Trophoblast cell (in vitro differentiated cells and primary cell): Measurements from ENCODE around the gene UNC13B.
"Not testable (repeated sequence)": the region's sequence is repeated elsewhere in the genome, so short reads cannot be mapped to it uniquely, and the experiment has no call there.

Experiments
- DNase-seq, 2 donors: peaks; one replicate each; pipeline ENCODE4 v3.0.0-alpha.2; 2016
- H2AFZ ChIP-seq: 2 replicates; pipeline ENCODE4 v1.6.1; 2013; ENCODE audit warnings: low read length, moderate library complexity, mild to moderate bottlenecking; ENCODE audit not compliant: insufficient read depth, poor library complexity
- H2AK5ac ChIP-seq: 2 replicates; pipeline ENCODE4 v1.6.1; 2013; ENCODE audit warnings: mild to moderate bottlenecking, low read length
- H2BK120ac ChIP-seq: 2 replicates; pipeline ENCODE4 v1.6.1; 2013; ENCODE audit warnings: low read length, mild to moderate bottlenecking, moderate library complexity; ENCODE audit not compliant: insufficient read depth, poor library complexity
- H2BK12ac ChIP-seq: 2 replicates; pipeline ENCODE4 v1.6.1; 2013; ENCODE audit warnings: mild to moderate bottlenecking, low read length, moderate library complexity
- H2BK5ac ChIP-seq: 2 replicates; pipeline ENCODE4 v1.6.1; 2013; ENCODE audit warnings: low read length, low read depth, moderate library complexity, mild to moderate bottlenecking; ENCODE audit not compliant: poor library complexity
- H3K14ac ChIP-seq: 2 replicates; pipeline ENCODE4 v1.6.1; 2013; ENCODE audit warnings: mild to moderate bottlenecking, low read length
- H3K18ac ChIP-seq: 2 replicates; pipeline ENCODE4 v1.6.1; 2013; ENCODE audit warnings: mild to moderate bottlenecking, low read length
- H3K23ac ChIP-seq: 2 replicates; pipeline ENCODE4 v1.6.1; 2013; ENCODE audit warnings: low read length
- H3K27ac ChIP-seq: 2 replicates; pipeline ENCODE4 v1.5.1; 2013; ENCODE audit warnings: low read depth, mild to moderate bottlenecking, inconsistent platforms, low read length, moderate library complexity
- H3K27me3 ChIP-seq: 2 replicates; pipeline ENCODE4 v1.6.1; 2013; ENCODE audit warnings: inconsistent platforms, mild to moderate bottlenecking, low read length, moderate library complexity; ENCODE audit not compliant: insufficient read depth
- H3K36me3 ChIP-seq, 2 experiments: 1 replicate in 1 of 2; 2 replicates in 1 of 2; pipeline ENCODE4 v1.6.1; 2013; ENCODE audit warnings: low read length in 2 of 2, mild to moderate bottlenecking in 2 of 2, moderate library complexity in 1 of 2; ENCODE audit not compliant: insufficient read depth in 2 of 2, control insufficient read depth in 1 of 2
- H3K4ac ChIP-seq: 2 replicates; pipeline ENCODE4 v1.6.1; 2013; ENCODE audit warnings: low read depth, mild to moderate bottlenecking, low read length, moderate library complexity
- H3K4me1 ChIP-seq, 2 experiments: 1 replicate in 1 of 2; 2 replicates in 1 of 2; pipeline ENCODE4 v1.6.1; 2013; ENCODE audit warnings: low read length in 2 of 2, mild to moderate bottlenecking in 2 of 2, moderate library complexity in 1 of 2; ENCODE audit not compliant: insufficient read depth in 2 of 2, control insufficient read depth in 1 of 2
- H3K4me2 ChIP-seq: 2 replicates; pipeline ENCODE4 v1.6.1; 2013; ENCODE audit warnings: inconsistent platforms, mild to moderate bottlenecking, low read length, moderate library complexity
- H3K4me3 ChIP-seq: 2 replicates; pipeline ENCODE4 v1.5.1; 2013; ENCODE audit warnings: mild to moderate bottlenecking, low read depth, low read length, inconsistent platforms
- H3K79me1 ChIP-seq: one replicate; pipeline ENCODE4 v1.6.1; 2013; ENCODE audit warnings: low read length
- H3K79me2 ChIP-seq: 2 replicates; pipeline ENCODE4 v1.6.1; 2013; ENCODE audit warnings: low read length, mild to moderate bottlenecking; ENCODE audit not compliant: control insufficient read depth, insufficient read depth, poor library complexity
- H3K9ac ChIP-seq: 2 replicates; pipeline ENCODE4 v1.6.1; 2013; ENCODE audit warnings: mild to moderate bottlenecking, low read length
- H3K9me3 ChIP-seq: 2 replicates; pipeline ENCODE4 v1.6.1; 2013; ENCODE audit warnings: low read depth, mild to moderate bottlenecking, control low read depth, inconsistent platforms, low read length; ENCODE audit not compliant: insufficient read depth
- H4K12ac ChIP-seq: 2 replicates; pipeline ENCODE4 v1.6.1; 2013; ENCODE audit warnings: low read depth, mild to moderate bottlenecking, low read length, moderate library complexity
- H4K8ac ChIP-seq: 2 replicates; pipeline ENCODE4 v1.6.1; 2013; ENCODE audit warnings: low read depth, mild to moderate bottlenecking, low read length, moderate library complexity
- H4K91ac ChIP-seq: one replicate; pipeline ENCODE4 v1.6.1; 2013; ENCODE audit warnings: low read depth, mild to moderate bottlenecking, low read length, moderate library complexity
- WGBS: extraction: QIAGEN DNeasy Blood & Tissue Kit; methylation state at CpG from one replicate; pipeline ENCODE4 v1.1.7; 2013; ENCODE audit warnings: missing lambda C conversion rate; ENCODE audit not compliant: insufficient read length, insufficient coverage; ENCODE audit errors: extremely low coverage; 5-methylcytosine and 5-hydroxymethylcytosine counted together

Gene UNC13B

GRCh38 chr9:35245945-35246344 is 84.1 kb downstream of the UNC13B start:
- not testable (repeated sequence) for H3K4me1 ChIP-seq, H3K27ac ChIP-seq, DNase-seq, H2BK5ac ChIP-seq, H4K91ac ChIP-seq, H3K14ac ChIP-seq, H4K8ac ChIP-seq, H2AK5ac ChIP-seq, H2AFZ ChIP-seq, H3K4me2 ChIP-seq, H3K18ac ChIP-seq, H4K12ac ChIP-seq, H3K36me3 ChIP-seq, H3K9ac ChIP-seq, H3K79me2 ChIP-seq, H3K23ac ChIP-seq, H3K4ac ChIP-seq, H2BK120ac ChIP-seq, H3K27me3 ChIP-seq, H3K79me1 ChIP-seq, H3K9me3 ChIP-seq, H2BK12ac ChIP-seq, H3K4me3 ChIP-seq
- WGBS, result no CpG with 5 or more reads among the region's 1 CpG

GRCh38 chr9:35253075-35253474 is 91.3 kb downstream of the UNC13B start:
- Histone ChIP-seq H3K9ac (no peak overlapping the region), H3K23ac (no peak overlapping the region), H3K79me2 (no peaks in the 10 kb centered on the region), H3K18ac (no peak overlapping the region), H3K4ac (no peak overlapping the region), H4K8ac (no peak overlapping the region), H2BK120ac (no peak overlapping the region), H3K27ac (no peak overlapping the region), H4K91ac (no peak overlapping the region), H4K12ac (no peak overlapping the region), H3K14ac (no peak overlapping the region), H3K27me3 (no peaks in the 10 kb centered on the region), H3K4me1 (peaks cover 0 to 3% of the 10 kb centered on the region in 2 experiments), H3K9me3 (no peaks in the 10 kb centered on the region), H2BK12ac (no peak overlapping the region), H3K79me1 (no peaks in the 10 kb centered on the region), H3K4me2 (no peak overlapping the region), H2AK5ac (no peak overlapping the region), H3K4me3 (no peak overlapping the region), H3K36me3 (no peaks in the 10 kb centered on the region), H2AFZ (no peak overlapping the region), H2BK5ac (no peak overlapping the region)
- DNase-seq, result no peak
- no CpG with 5 or more reads among the region's 1 CpG for WGBS

- Histone ChIP-seq H2AFZ (no peak overlapping the region), H3K4me1 (peaks cover 0 to 3% of the 10 kb centered on the region in 2 experiments), H3K23ac (no peak overlapping the region), H3K9me3 (no peaks in the 10 kb centered on the region), H3K36me3 (no peaks in the 10 kb centered on the region), H3K18ac (no peak overlapping the region), H3K27ac (no peak overlapping the region), H2BK5ac (no peak overlapping the region), H2BK120ac (no peak overlapping the region), H3K4me2 (no peak overlapping the region), H3K27me3 (no peaks in the 10 kb centered on the region), H3K9ac (no peak overlapping the region), H2AK5ac (no peak overlapping the region), H4K91ac (no peak overlapping the region), H3K4me3 (no peak overlapping the region), H3K4ac (no peak overlapping the region), H2BK12ac (no peak overlapping the region), H3K14ac (no peak overlapping the region), H3K79me1 (no peaks in the 10 kb centered on the region), H3K79me2 (no peaks in the 10 kb centered on the region), H4K8ac (no peak overlapping the region), H4K12ac (no peak overlapping the region)
- DNase-seq, result no peak
Measured at GRCh38 chr9:35254237-35254636, 92.4 kb downstream of the UNC13B start.

GRCh38 chr9:35254984-35255857 is 93.4 kb downstream of the UNC13B start:
- no peaks in the 10 kb centered on the region for H3K79me1 ChIP-seq
- H3K9ac ChIP-seq, result no peak overlapping the region
- H3K4me1 ChIP-seq, result peaks cover 0 to 3% of the 10 kb centered on the region in 2 experiments
- no peaks in the 10 kb centered on the region for H3K79me2 ChIP-seq
- H2BK120ac ChIP-seq, result no peak overlapping the region
- no peak overlapping the region for H2BK12ac ChIP-seq
- H3K9me3 ChIP-seq, result no peaks in the 10 kb centered on the region
- H3K27me3 ChIP-seq, result no peaks in the 10 kb centered on the region
- WGBS, result no CpG with 5 or more reads among the region's 8 CpGs
- H2BK5ac ChIP-seq, result no peak overlapping the region
- peak overlapping the region; percentile 51 for H3K4me2 ChIP-seq
- H3K36me3 ChIP-seq, result no peaks in the 10 kb centered on the region
- no peak overlapping the region for H3K18ac ChIP-seq
- H4K8ac ChIP-seq, result no peak overlapping the region
- H3K27ac ChIP-seq, result no peak overlapping the region
- no peak overlapping the region for H3K4me3 ChIP-seq
- no peak overlapping the region for H3K23ac ChIP-seq
- no peak overlapping the region for H4K12ac ChIP-seq
- no peak overlapping the region for H2AFZ ChIP-seq
- no peak for DNase-seq
- no peak overlapping the region for H3K4ac ChIP-seq
- H2AK5ac ChIP-seq, result no peak overlapping the region
- no peak overlapping the region for H4K91ac ChIP-seq
- no peak overlapping the region for H3K14ac ChIP-seq
